Measurements from ENCODE around the gene LRRK1.

GRCh38 chr15:100875495-100875894 lies 43.7 kb upstream of the LRRK1 start:
- TF ChIP-seq CTCF (IDR thresholded peaks at IDR 0.05) (no peak), EP300 (IDR thresholded peaks at IDR 0.05; ENCODE audit: low read depth) (no peak)

Measured in transverse colon (tissue), 3 donors.